ENCODE data around the gene CATSPERB. TPM values are rescaled to one million over a fixed set of nuclear protein-coding genes. Genes with fewer than 3 reads are reported as not detected.
"Not testable (repeated sequence)": the region's sequence is repeated elsewhere in the genome, so short reads cannot be mapped to it uniquely, and the experiment has no call there.

CATSPERB gene
- total and polyA plus RNA-seq, 9 donors: 0.06 to 0.93 (median 0.30) TPM; not detected in 1

DNA sequence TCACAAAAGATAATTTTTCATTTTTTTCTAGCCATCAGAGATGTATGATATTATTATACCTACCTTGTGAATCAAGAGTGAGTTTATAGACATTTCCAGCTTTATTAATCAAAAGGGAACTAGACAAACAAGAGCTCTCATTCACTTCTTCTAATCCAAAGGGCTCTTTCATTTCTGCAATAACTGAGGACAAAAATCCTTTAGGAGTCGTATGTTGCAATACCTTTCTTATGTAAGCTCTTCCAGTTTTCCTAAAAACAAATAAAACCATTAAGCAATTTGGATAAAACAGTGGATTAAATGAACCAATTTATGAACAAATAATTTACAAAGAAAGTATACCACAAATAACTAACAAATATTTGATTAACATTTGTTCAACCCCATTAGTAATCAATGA is 107.1 kb downstream of the CATSPERB start:
- no peaks in the 10 kb centered on the region for H3K9me3 ChIP-seq (replicated peaks; ENCODE audit: control insufficient read depth, low read depth, low read length)
- H3K27ac ChIP-seq (ENCODE audit: low read length): no peak overlapping the region
- H3K4me1 ChIP-seq (ENCODE audit: control insufficient read depth, insufficient read depth, low read length): no peaks in the 10 kb centered on the region
- no CpG with 5 or more reads among the region's 1 CpG for WGBS (ENCODE audit: insufficient coverage)
- no peak overlapping the region for H3K4me3 ChIP-seq (ENCODE audit: low read length)
- no peaks in the 10 kb centered on the region for H3K36me3 ChIP-seq (ENCODE audit: control insufficient read depth, insufficient read depth, low read length)
- no peak for DNase-seq
- H3K27me3 ChIP-seq (ENCODE audit: control insufficient read depth, insufficient read depth, low read length): no peaks in the 10 kb centered on the region

DNA sequence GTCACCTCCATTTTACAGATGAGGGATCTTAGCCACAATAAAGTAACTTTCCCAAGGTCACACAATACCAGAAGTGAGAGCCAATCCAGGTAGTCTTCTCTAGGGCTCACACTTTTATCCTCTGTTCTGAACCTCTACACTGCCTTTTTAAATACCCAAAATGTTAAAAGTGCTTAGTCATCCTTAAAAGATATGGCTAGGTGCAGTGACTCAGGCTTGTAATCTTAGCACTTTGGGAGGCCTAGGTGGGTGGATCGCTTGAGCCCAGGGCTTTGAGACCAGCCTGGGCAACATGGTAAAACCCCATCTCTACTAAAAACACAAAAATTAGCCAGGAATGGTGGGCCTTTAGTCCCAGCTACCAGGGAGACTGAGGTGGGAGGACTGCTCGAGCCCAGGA is 117.7 kb downstream of the CATSPERB start:
- no peak for DNase-seq
- Histone ChIP-seq H3K36me3 (ENCODE audit: control insufficient read depth, insufficient read depth, low read length) (no peaks in the 10 kb centered on the region), H3K27me3 (ENCODE audit: control insufficient read depth, insufficient read depth, low read length) (no peaks in the 10 kb centered on the region), H3K4me3 (ENCODE audit: low read length) (no peak overlapping the region), H3K27ac (ENCODE audit: low read length) (no peak overlapping the region), H3K9me3 (replicated peaks; ENCODE audit: control insufficient read depth, low read depth, low read length) (no peaks in the 10 kb centered on the region), H3K4me1 (ENCODE audit: control insufficient read depth, insufficient read depth, low read length) (no peaks in the 10 kb centered on the region)
- WGBS (ENCODE audit: insufficient coverage): no CpG with 5 or more reads among the region's 2 CpGs

DNA sequence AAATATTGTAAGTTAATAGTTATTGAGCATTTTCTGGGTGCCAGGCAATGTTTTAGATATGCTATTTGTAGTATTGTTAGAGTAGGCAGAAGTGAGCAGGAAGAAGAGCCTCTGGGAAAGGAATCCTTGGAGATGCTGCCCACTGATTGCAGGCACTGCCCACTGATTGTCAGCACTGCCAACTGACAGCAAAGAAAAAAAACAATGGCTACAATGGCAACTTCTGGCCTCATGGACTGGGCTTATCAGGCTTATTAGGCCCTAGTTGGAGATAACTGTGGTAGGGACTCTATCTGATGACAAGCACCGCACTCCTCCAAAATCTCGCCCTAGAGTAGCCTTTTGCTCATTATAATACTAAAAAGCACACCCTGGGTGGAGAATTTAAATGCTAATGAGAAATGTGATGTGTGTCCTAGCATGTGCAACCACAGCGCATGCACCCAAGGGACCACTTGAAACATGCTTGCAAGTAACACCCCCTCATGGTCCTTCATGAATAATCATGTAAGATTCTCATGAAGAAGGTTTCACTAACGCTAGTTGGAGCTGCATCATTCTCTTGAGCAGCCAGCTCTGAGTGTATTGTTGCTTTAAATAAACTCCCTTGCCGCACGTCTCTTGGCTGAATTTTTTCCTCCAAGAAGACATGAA is 118.3 kb downstream of the CATSPERB start:
- Histone ChIP-seq H3K27me3 (ENCODE audit: control insufficient read depth, insufficient read depth, low read length) (no peaks in the 10 kb centered on the region), H3K27ac (ENCODE audit: low read length) (no peak overlapping the region), H3K4me3 (ENCODE audit: low read length) (no peak overlapping the region), H3K36me3 (ENCODE audit: control insufficient read depth, insufficient read depth, low read length) (no peaks in the 10 kb centered on the region), H3K9me3 (replicated peaks; ENCODE audit: control insufficient read depth, low read depth, low read length) (no peaks in the 10 kb centered on the region), H3K4me1 (ENCODE audit: control insufficient read depth, insufficient read depth, low read length) (no peaks in the 10 kb centered on the region)
- DNase-seq: no peak
- WGBS (ENCODE audit: insufficient coverage): 100% methylated on average over 1 of the region's 6 CpGs

GRCh38 chr14:91611528-91611927 is 120.4 kb downstream of the CATSPERB start:
- WGBS (ENCODE audit: insufficient coverage): no CpG with 5 or more reads among the region's 2 CpGs
- DNase-seq: no peak
- Histone ChIP-seq H3K4me1 (ENCODE audit: control insufficient read depth, insufficient read depth, low read length) (no peaks in the 10 kb centered on the region), H3K27ac (ENCODE audit: low read length) (no peak overlapping the region), H3K27me3 (ENCODE audit: control insufficient read depth, insufficient read depth, low read length) (no peaks in the 10 kb centered on the region), H3K4me3 (ENCODE audit: low read length) (no peak overlapping the region), H3K9me3 (replicated peaks; ENCODE audit: control insufficient read depth, low read depth, low read length) (no peaks in the 10 kb centered on the region), H3K36me3 (ENCODE audit: control insufficient read depth, insufficient read depth, low read length) (no peaks in the 10 kb centered on the region)

DNA sequence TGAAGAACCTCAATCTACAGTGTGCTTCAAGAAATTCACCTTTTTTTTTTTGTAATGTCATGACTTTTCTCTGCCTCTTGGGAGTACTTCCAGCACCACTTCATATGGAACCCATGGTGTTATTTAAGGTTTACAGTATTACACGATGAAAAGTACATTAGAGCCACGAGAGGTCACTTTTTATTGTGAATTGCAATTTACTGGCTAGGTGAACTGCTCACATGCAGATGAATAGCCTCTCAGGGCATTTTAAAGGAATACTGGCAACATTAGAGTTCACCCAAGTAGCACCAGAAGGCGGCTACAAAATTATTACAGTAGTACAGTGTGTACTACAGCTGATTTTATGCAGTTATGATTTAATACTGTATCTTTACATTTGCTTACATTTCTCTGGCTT is 122.7 kb downstream of the CATSPERB start:
- DNase-seq: no peak
- Histone ChIP-seq H3K36me3 (ENCODE audit: control insufficient read depth, insufficient read depth, low read length) (no peaks in the 10 kb centered on the region), H3K27me3 (ENCODE audit: control insufficient read depth, insufficient read depth, low read length) (no peaks in the 10 kb centered on the region), H3K4me3 (ENCODE audit: low read length) (no peak overlapping the region), H3K4me1 (ENCODE audit: control insufficient read depth, insufficient read depth, low read length) (no peaks in the 10 kb centered on the region), H3K9me3 (replicated peaks; ENCODE audit: control insufficient read depth, low read depth, low read length) (no peaks in the 10 kb centered on the region), H3K27ac (ENCODE audit: low read length) (no peak overlapping the region)
- no CpG with 5 or more reads among the region's 3 CpGs for WGBS (ENCODE audit: insufficient coverage)

GRCh38 chr14:91607322-91608047 is 124.4 kb downstream of the CATSPERB start:
- Histone ChIP-seq H3K4me3 (ENCODE audit: low read length) (no peak overlapping the region), H3K36me3 (ENCODE audit: control insufficient read depth, insufficient read depth, low read length) (no peaks in the 10 kb centered on the region), H3K27ac (ENCODE audit: low read length) (no peak overlapping the region), H3K9me3 (replicated peaks; ENCODE audit: control insufficient read depth, low read depth, low read length) (no peaks in the 10 kb centered on the region), H3K4me1 (ENCODE audit: control insufficient read depth, insufficient read depth, low read length) (no peaks in the 10 kb centered on the region), H3K27me3 (ENCODE audit: control insufficient read depth, insufficient read depth, low read length) (no peaks in the 10 kb centered on the region)
- WGBS (ENCODE audit: insufficient coverage): 70% methylated on average over 3 of the region's 9 CpGs
- no peak for DNase-seq

GRCh38 chr14:91606851-91607250 is 125.0 kb downstream of the CATSPERB start:
- H3K27me3 ChIP-seq (ENCODE audit: control insufficient read depth, insufficient read depth, low read length): no peaks in the 10 kb centered on the region
- H3K4me3 ChIP-seq (ENCODE audit: low read length): no peak overlapping the region
- H3K4me1 ChIP-seq (ENCODE audit: control insufficient read depth, insufficient read depth, low read length): no peaks in the 10 kb centered on the region
- no peak overlapping the region for H3K27ac ChIP-seq (ENCODE audit: low read length)
- no peaks in the 10 kb centered on the region for H3K9me3 ChIP-seq (replicated peaks; ENCODE audit: control insufficient read depth, low read depth, low read length)
- no peaks in the 10 kb centered on the region for H3K36me3 ChIP-seq (ENCODE audit: control insufficient read depth, insufficient read depth, low read length)
- whole genome bisulfite sequencing (ENCODE audit: insufficient coverage): no CpG with 5 or more reads among the region's 3 CpGs
- no peak for DNase-seq

GRCh38 chr14:91604611-91605010 is 127.3 kb downstream of the CATSPERB start:
- H3K4me1 ChIP-seq (ENCODE audit: control insufficient read depth, insufficient read depth, low read length); H3K27me3 ChIP-seq (ENCODE audit: control insufficient read depth, insufficient read depth, low read length); H3K4me3 ChIP-seq (ENCODE audit: low read length); DNase-seq; H3K27ac ChIP-seq (ENCODE audit: low read length); H3K36me3 ChIP-seq (ENCODE audit: control insufficient read depth, insufficient read depth, low read length); H3K9me3 ChIP-seq (replicated peaks; ENCODE audit: control insufficient read depth, low read depth, low read length): not testable (repeated sequence)
- no CpG with 5 or more reads among the region's 1 CpG for WGBS (ENCODE audit: insufficient coverage)

DNA sequence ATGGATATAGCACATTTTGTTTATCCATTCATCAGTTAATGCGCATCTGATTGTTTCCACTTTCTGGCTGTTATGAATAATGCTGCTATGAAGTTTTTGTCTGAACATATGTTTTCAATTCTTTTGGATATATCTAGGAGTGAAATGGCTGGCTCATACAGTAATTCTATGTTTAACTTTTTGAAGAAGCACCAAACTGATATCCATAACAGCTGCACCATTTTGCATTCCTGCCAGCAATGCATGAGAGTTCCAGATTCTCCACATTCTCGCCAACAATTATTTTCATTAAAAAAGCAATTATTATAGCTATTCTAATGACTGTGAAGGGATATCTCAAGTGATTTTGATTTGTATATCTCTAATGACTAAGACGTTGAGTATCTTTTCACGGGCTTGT is 131.9 kb downstream of the CATSPERB start:
- peaks cover 3% of the 10 kb centered on the region for H3K4me1 ChIP-seq (ENCODE audit: control insufficient read depth, insufficient read depth, low read length)
- H3K9me3 ChIP-seq (replicated peaks; ENCODE audit: control insufficient read depth, low read depth, low read length): peaks cover 4% of the 10 kb centered on the region
- H3K27ac ChIP-seq (ENCODE audit: low read length): no peak overlapping the region
- no peaks in the 10 kb centered on the region for H3K36me3 ChIP-seq (ENCODE audit: control insufficient read depth, insufficient read depth, low read length)
- DNase-seq: peak; percentile 63
- no CpG with 5 or more reads among the region's 4 CpGs for WGBS (ENCODE audit: insufficient coverage)
- H3K4me3 ChIP-seq (ENCODE audit: low read length): no peak overlapping the region
- H3K27me3 ChIP-seq (ENCODE audit: control insufficient read depth, insufficient read depth, low read length): no peaks in the 10 kb centered on the region

DNA sequence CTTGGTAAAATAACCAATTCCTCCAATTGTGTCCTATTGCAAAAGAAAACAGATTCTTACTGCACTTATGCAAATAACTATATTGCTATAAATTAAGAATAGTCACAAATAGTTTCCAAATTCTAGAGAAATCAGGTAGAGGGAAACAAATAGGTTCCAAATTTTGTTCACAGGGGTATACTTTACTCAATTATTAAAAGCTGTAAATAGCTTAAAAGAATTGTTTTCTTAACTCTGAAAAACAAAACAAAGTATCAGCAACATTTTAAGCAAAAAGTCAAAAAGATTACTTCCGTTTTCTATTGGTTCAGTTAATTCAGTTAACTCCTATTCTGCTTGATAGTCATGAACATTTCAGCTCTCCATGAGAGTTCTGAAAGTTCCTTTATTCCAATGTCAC is 136.2 kb downstream of the CATSPERB start:
- H3K27me3 ChIP-seq (ENCODE audit: control insufficient read depth, insufficient read depth, low read length): no peaks in the 10 kb centered on the region
- no peak for DNase-seq
- H3K4me3 ChIP-seq (ENCODE audit: low read length): no peak overlapping the region
- H3K4me1 ChIP-seq (ENCODE audit: control insufficient read depth, insufficient read depth, low read length): peaks cover 3% of the 10 kb centered on the region
- H3K9me3 ChIP-seq (replicated peaks; ENCODE audit: control insufficient read depth, low read depth, low read length): peaks cover 4% of the 10 kb centered on the region
- no peak overlapping the region for H3K27ac ChIP-seq (ENCODE audit: low read length)
- no CpG with 5 or more reads among the region's 1 CpG for WGBS (ENCODE audit: insufficient coverage)
- no peaks in the 10 kb centered on the region for H3K36me3 ChIP-seq (ENCODE audit: control insufficient read depth, insufficient read depth, low read length)
